K562 (cell line): ENCODE measurements around the gene IQUB. TPM values are rescaled to one million over a fixed set of nuclear protein-coding genes. Genes with fewer than 3 reads are reported as not detected.
A peak's percentile ranks its signal among the peaks of the same experiment; 100 is the strongest.
"Not testable (repeated sequence)": the region's sequence is repeated elsewhere in the genome, so short reads cannot be mapped to it uniquely, and the experiment has no call there.

Source experiments
- ARNT ChIP-seq, 2 experiments: fragments of 450-650 bp; IDR thresholded peaks; 2 replicates each; pipeline ENCODE4 v1.6.1; 2016; ENCODE audit warnings: mild to moderate bottlenecking in 1 of 2
- CCNT2 ChIP-seq: IDR thresholded peaks from 2 replicates; pipeline ENCODE4 v1.6.1; 2011; ENCODE audit warnings: borderline replicate concordance, low read depth, mild to moderate bottlenecking, moderate library complexity, mixed read lengths, low read length; ENCODE audit not compliant: insufficient read length; ENCODE audit errors: extremely low read depth
- CREB1 ChIP-seq, 2 experiments: sonication (generic) in 1 of 2; formaldehyde crosslinking in 1 of 2; IDR thresholded peaks; 2 replicates each; pipeline versions ENCODE4 v1.6.1 to v1.8.0; 2012 to 2022; ENCODE audit warnings: inconsistent platforms in 1 of 2, mild to moderate bottlenecking in 1 of 2, missing genetic modification reagents in 1 of 2, moderate library complexity in 1 of 2
- CXXC5 ChIP-seq: fragments of 250-450 bp; sonication (Bioruptor Pico); IDR thresholded peaks from 2 replicates; pipeline ENCODE4 v1.8.0; 2022; ENCODE audit warnings: inconsistent platforms, mild to moderate bottlenecking, moderate library complexity
- EP400 ChIP-seq: fragments of 450-650 bp; IDR thresholded peaks from 2 replicates; pipeline ENCODE4 v1.6.1; 2017; ENCODE audit warnings: antibody characterized with exemption, mild to moderate bottlenecking, moderate library complexity
- L3MBTL2 ChIP-seq: fragments of 450-650 bp; IDR thresholded peaks from 2 replicates; pipeline ENCODE4 v1.6.1; 2016; ENCODE audit warnings: mild to moderate bottlenecking, moderate library complexity
- MAZ ChIP-seq, 2 experiments: fragments of 450-650 bp in 1 of 2; sonication (generic) in 1 of 2; formaldehyde crosslinking; IDR thresholded peaks in 1 of 2; conservative IDR thresholded peaks in 1 of 2; 2 replicates each; pipeline versions ENCODE4 v1.4.0 to v1.5.0; 2020; ENCODE audit warnings: mild to moderate bottlenecking in 1 of 2, missing genetic modification reagents in 1 of 2
- NFIC ChIP-seq: fragments of 450-650 bp; IDR thresholded peaks from 2 replicates; pipeline ENCODE4 v1.6.1; 2017; ENCODE audit warnings: mild to moderate bottlenecking, inconsistent platforms
- NFRKB ChIP-seq: fragments of 450-650 bp; IDR thresholded peaks from 2 replicates; pipeline ENCODE4 v1.6.1; 2016; ENCODE audit warnings: low read depth
- PHF8 ChIP-seq: fragments of 200-600 bp; sonication (generic); IDR thresholded peaks from 2 replicates; pipeline ENCODE4 v1.6.1; 2012; ENCODE audit warnings: mixed run types, mild to moderate bottlenecking, inconsistent platforms, low read length, moderate library complexity, borderline replicate concordance
- POLR2AphosphoS5 ChIP-seq: IDR thresholded peaks from 2 replicates; pipeline ENCODE4 v1.6.1; 2011; ENCODE audit warnings: mild to moderate bottlenecking, low read depth, low read length, moderate library complexity; ENCODE audit not compliant: control insufficient read depth, insufficient read depth
- POLR2G ChIP-seq: fragments of 200-400 bp; formaldehyde crosslinking; IDR thresholded peaks from 2 replicates; pipeline ENCODE4 v1.6.1; 2017; ENCODE audit warnings: low read depth, mild to moderate bottlenecking, antibody characterized with exemption, low read length, moderate library complexity
- RB1 ChIP-seq: fragments of 450-650 bp; IDR thresholded peaks from 2 replicates; pipeline ENCODE4 v1.6.1; 2017; ENCODE audit warnings: low read depth, mild to moderate bottlenecking
- UBTF ChIP-seq, 2 experiments: IDR thresholded peaks; 2 replicates each; pipeline ENCODE4 v1.6.1; 2012; ENCODE audit warnings: improper control_type of control experiment in 2 of 2, low read depth in 2 of 2, low read length in 2 of 2, borderline replicate concordance in 1 of 2
- ZBTB17 ChIP-seq: fragments of 450-650 bp; formaldehyde crosslinking; IDR thresholded peaks from 2 replicates; pipeline ENCODE4 v1.4.0; 2020; ENCODE audit warnings: mild to moderate bottlenecking
- ZBTB7A ChIP-seq: IDR thresholded peaks from 2 replicates; pipeline ENCODE4 v1.6.1; 2011; ENCODE audit warnings: low read depth, mild to moderate bottlenecking, low read length, moderate library complexity, borderline replicate concordance; ENCODE audit not compliant: control insufficient read depth
- ZNF24 ChIP-seq: fragments of 450-650 bp; IDR thresholded peaks from 2 replicates; pipeline ENCODE4 v1.6.1; 2016
- ZNF583 ChIP-seq: fragments of 250-450 bp; sonication (Bioruptor Pico); IDR thresholded peaks from 2 replicates; pipeline ENCODE4 v1.4.0; 2020
- polyA plus RNA-seq, 8 experiments: library from polyadenylated mRNA; depleted of rRNA in 4 of 8; stranded (reverse) in 5 of 8; unstranded in 3 of 8; fragments of >200 nt; fragmentation: Nextera tagmentation in 2 of 8; fragmentation: Illumina TruSeq in 1 of 8; extraction: Ambion mirVana in 2 of 8; extraction: Trizol in 1 of 8; gene quantifications; 2 replicates each; pipeline versions ENCODE4 v1.2.1 to v1.2.3, GENCODE V29; 2011 to 2014; ENCODE audit warnings: inconsistent platforms in 1 of 8, missing spikeins in 1 of 8
- total RNA-seq, 7 experiments: library from RNA; depleted of rRNA in 6 of 7; stranded (reverse); fragments of >200 nt in 6 of 7; fragmentation: Illumina TruSeq in 2 of 7; extraction: Trizol in 2 of 7; gene quantifications; 2 replicates each; pipeline versions ENCODE4 v1.2.1 to v1.2.3, GENCODE V29; 2011 to 2021; ENCODE audit warnings: low replicate concordance in 1 of 7
- TF ChIP-seq, protein P1 (sequence below): fragments of 450-650 bp; IDR thresholded peaks from 2 replicates; pipeline ENCODE4 v1.6.1; 2017; ENCODE audit warnings: antibody characterized with exemption, mild to moderate bottlenecking

The IQUB gene
- total and polyA plus RNA-seq, 9 of the 15 experiments (the other 6 are each of a cell fraction or from before 2014, with no cell fraction given), result 0.62 to 2.6 (median 1.4) TPM

GRCh38 chr7:123532788-123533552 lies 1.4 kb downstream of the IQUB start (continued):
- TF ChIP-seq CREB1 (IDR thresholded peaks at IDR 0.05) (peak; percentile 19; the same call in 1 of the 2 replicates), CCNT2 (peak; percentile 36), ZNF24 (peak; percentile 40; the same call in 1 of the 2 replicates), RB1 (0 out of 2 replicates have a peak, but pooled peaks have one; percentile 28), ZBTB17 (CRISPR knock-in tag) (peak; percentile 75), POLR2G (peak; percentile 71), POLR2AphosphoS5 (peak; percentile 38; the same call in 1 of the 2 replicates), ARNT (IDR thresholded peaks at IDR 0.05) (0 out of 4 replicates have a peak, but pooled peaks of 1 of the 2 experiments have one; percentile 21), ZNF583 (CRISPR knock-in tag) (0 out of 2 replicates have a peak, but pooled peaks have one; percentile 62), MAZ (CRISPR knock-in tag; conservative IDR thresholded peaks at IDR 0.05 in 1 of 2, IDR thresholded peaks at IDR 0.05 in 1 of 2) (peak; percentile 57 to 83; a peak in 3 of 4 replicates), EP400 (peak; percentile 59), ZBTB7A (peak; percentile 63; the same call in 1 of the 2 replicates), CXXC5 (CRISPR knock-in tag) (peak; percentile 94), NFRKB (peak; percentile 52; the same call in 1 of the 2 replicates), L3MBTL2 (peak; percentile 41; the same call in 1 of the 2 replicates), NFIC (0 out of 2 replicates have a peak, but pooled peaks have one; percentile 24), PHF8 (peak; percentile 30; the same call in 1 of the 2 replicates), UBTF (IDR thresholded peaks at IDR 0.05; ENCODE audit: borderline replicate concordance in 1 of 2, low read depth in 2 of 2, low read length in 2 of 2) (0 out of 4 replicates have a peak, but pooled peaks have one; percentile 19 to 32)
- TF ChIP-seq CREB1 (CRISPR knock-in tag; IDR thresholded peaks at IDR 0.05), result not testable (repeated sequence)
- TF ChIP-seq, protein P1, sequence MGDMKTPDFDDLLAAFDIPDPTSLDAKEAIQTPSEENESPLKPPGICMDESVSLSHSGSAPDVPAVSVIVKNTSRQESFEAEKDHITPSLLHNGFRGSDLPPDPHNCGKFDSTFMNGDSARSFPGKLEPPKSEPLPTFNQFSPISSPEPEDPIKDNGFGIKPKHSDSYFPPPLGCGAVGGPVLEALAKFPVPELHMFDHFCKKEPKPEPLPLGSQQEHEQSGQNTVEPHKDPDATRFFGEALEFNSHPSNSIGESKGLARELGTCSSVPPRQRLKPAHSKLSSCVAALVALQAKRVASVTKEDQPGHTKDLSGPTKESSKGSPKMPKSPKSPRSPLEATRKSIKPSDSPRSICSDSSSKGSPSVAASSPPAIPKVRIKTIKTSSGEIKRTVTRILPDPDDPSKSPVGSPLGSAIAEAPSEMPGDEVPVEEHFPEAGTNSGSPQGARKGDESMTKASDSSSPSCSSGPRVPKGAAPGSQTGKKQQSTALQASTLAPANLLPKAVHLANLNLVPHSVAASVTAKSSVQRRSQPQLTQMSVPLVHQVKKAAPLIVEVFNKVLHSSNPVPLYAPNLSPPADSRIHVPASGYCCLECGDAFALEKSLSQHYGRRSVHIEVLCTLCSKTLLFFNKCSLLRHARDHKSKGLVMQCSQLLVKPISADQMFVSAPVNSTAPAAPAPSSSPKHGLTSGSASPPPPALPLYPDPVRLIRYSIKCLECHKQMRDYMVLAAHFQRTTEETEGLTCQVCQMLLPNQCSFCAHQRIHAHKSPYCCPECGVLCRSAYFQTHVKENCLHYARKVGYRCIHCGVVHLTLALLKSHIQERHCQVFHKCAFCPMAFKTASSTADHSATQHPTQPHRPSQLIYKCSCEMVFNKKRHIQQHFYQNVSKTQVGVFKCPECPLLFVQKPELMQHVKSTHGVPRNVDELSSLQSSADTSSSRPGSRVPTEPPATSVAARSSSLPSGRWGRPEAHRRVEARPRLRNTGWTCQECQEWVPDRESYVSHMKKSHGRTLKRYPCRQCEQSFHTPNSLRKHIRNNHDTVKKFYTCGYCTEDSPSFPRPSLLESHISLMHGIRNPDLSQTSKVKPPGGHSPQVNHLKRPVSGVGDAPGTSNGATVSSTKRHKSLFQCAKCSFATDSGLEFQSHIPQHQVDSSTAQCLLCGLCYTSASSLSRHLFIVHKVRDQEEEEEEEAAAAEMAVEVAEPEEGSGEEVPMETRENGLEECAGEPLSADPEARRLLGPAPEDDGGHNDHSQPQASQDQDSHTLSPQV, result peak; percentile 49; the same call in 1 of the 2 replicates
